LNCAP (cell line): ENCODE results near the gene SLC24A3.

Source experiments
- CTCF ChIP-seq: fragments of 450-650 bp; IDR thresholded peaks from 2 replicates; pipeline ENCODE4 v1.5.1; 2017; ENCODE audit warnings: mild to moderate bottlenecking

The SLC24A3 gene

GRCh38 chr20:19411811-19412210 is 199.4 kb downstream of the SLC24A3 start:
- TF ChIP-seq CTCF, result no peak

- no peak for TF ChIP-seq CTCF
Measured at GRCh38 chr20:19412254-19412653, 199.8 kb downstream of the SLC24A3 start.

- TF ChIP-seq CTCF, result no peak
Measured at GRCh38 chr20:19414600-19414999, 202.2 kb downstream of the SLC24A3 start.

- TF ChIP-seq CTCF, result no peak
Measured at GRCh38 chr20:19415786-19416185, 203.3 kb downstream of the SLC24A3 start.

- no peak for TF ChIP-seq CTCF
Measured at GRCh38 chr20:19416627-19417026, 204.2 kb downstream of the SLC24A3 start.

- TF ChIP-seq CTCF, result no peak
Measured at GRCh38 chr20:19419396-19419795, 207.0 kb downstream of the SLC24A3 start.

GRCh38 chr20:19423097-19423899 is 210.9 kb downstream of the SLC24A3 start:
- TF ChIP-seq CTCF, result no peak
